WERI-Rb-1 (cell line): ENCODE results near the gene ZNF618.

Source experiments
- DNase-seq: peaks from one replicate; pipeline ENCODE4 v3.0.0-alpha.2; 2020
- H3K27ac ChIP-seq: fragments of 250-450 bp; sonication (Bioruptor Pico); 2 replicates; pipeline ENCODE4 v1.5.1; 2020; ENCODE audit warnings: mild to moderate bottlenecking, moderate library complexity
- H3K27me3 ChIP-seq: fragments of 250-450 bp; sonication (Bioruptor Pico); 2 replicates; pipeline ENCODE4 v1.5.1; 2021; ENCODE audit warnings: mild to moderate bottlenecking, low read depth, moderate library complexity; ENCODE audit not compliant: insufficient read depth, severe bottlenecking
- H3K36me3 ChIP-seq: fragments of 250-450 bp; sonication (Bioruptor Pico); 2 replicates; pipeline ENCODE4 v1.5.1; 2020; ENCODE audit warnings: mild to moderate bottlenecking, moderate library complexity
- H3K4me3 ChIP-seq: 2 replicates; pipeline ENCODE4 v1.5.1; 2011; ENCODE audit warnings: low read depth, mild to moderate bottlenecking, control low read depth, low read length
- H3K9me3 ChIP-seq: fragments of 250-450 bp; sonication (Bioruptor Pico); 2 replicates; pipeline ENCODE4 v1.5.1; 2021; ENCODE audit warnings: mild to moderate bottlenecking, moderate library complexity; ENCODE audit not compliant: severe bottlenecking
- TF ChIP-seq, protein P1 (sequence below): IDR thresholded peaks from 2 replicates; pipeline ENCODE4 v1.5.1; 2011; ENCODE audit warnings: low read depth, mild to moderate bottlenecking, control low read depth, inconsistent platforms, low read length

ZNF618 gene

DNA sequence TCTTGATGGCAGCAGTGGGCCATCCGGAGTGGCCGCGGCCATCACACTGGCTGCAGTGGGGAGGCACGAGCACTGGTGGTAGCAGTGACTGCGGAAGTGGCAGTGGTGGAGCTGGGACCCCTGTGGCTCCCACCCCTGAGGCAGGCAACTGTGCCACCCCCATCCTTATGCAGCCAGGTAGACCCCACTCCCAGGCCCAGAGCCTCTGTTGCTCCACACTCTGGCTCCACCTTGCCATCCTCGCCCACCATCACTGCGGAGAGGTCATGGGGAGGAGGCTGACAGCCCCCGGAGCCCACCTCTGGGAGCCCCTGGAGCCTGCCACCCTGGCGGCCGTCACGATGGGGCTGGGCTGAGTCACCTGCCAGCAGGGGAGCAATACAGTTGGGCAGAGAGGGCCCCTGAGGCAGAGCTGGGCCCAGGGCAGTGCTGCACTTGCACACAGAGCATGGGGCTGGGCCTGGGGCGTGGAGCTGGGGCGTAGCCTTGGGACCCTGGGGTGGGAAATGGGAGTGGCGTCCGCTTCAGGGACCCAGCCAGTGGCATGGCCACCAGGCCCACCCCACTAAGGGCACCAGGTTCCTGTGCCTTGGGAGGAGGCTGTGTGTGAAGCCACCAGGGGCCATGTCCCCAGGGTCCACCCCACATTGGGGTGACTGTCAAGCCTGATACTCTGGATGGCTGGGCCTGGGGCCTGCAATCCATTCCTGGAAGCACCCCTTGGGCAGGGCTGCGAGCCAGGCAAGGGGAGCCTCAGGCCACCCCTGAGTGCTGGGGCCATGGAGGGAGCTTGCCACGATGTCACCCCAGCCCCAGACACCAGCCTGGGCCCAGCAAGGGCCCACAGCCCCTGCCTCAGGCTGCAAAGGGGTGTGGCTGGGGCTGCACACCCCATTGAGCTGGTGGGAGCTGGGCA, 194.3 kb downstream of the ZNF618 start:
- Histone ChIP-seq H3K36me3 (no peaks in the 10 kb centered on the region), H3K27me3 (no peaks in the 10 kb centered on the region), H3K27ac (no peak overlapping the region), H3K4me3 (no peak overlapping the region), H3K9me3 (no peaks in the 10 kb centered on the region)
- no peak for DNase-seq
- TF ChIP-seq, protein P1, sequence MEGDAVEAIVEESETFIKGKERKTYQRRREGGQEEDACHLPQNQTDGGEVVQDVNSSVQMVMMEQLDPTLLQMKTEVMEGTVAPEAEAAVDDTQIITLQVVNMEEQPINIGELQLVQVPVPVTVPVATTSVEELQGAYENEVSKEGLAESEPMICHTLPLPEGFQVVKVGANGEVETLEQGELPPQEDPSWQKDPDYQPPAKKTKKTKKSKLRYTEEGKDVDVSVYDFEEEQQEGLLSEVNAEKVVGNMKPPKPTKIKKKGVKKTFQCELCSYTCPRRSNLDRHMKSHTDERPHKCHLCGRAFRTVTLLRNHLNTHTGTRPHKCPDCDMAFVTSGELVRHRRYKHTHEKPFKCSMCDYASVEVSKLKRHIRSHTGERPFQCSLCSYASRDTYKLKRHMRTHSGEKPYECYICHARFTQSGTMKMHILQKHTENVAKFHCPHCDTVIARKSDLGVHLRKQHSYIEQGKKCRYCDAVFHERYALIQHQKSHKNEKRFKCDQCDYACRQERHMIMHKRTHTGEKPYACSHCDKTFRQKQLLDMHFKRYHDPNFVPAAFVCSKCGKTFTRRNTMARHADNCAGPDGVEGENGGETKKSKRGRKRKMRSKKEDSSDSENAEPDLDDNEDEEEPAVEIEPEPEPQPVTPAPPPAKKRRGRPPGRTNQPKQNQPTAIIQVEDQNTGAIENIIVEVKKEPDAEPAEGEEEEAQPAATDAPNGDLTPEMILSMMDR, result no peak

DNA sequence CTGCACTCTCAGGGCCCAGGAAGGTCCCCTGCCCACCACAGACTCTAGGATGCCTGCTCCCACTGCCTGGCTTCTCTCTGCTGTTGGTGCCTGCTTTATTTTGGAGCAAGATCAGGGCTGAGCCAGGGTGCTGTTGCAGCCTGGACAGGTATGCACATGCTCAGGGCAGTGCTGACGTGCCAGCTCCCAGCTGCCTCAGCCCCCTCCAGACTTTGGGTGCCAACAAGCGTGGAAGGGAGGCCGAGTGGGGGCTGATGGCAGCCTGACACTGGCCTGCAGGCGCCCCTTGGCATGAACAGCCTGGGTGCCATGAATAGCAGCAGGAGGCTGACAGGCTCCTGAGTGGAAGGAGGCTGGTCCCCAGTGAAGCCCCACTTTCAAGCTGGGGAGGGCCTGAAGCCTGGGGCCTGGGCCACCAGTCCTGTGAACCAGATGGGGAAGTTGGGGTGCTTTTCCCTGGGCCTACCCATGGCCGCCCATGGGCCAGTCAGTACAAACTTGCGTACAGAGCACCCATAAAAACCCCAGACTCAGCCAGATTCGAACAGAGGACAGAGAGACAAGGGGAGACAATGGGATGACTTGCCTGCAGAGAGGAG, 195.2 kb downstream of the ZNF618 start:
- Histone ChIP-seq H3K9me3 (no peaks in the 10 kb centered on the region), H3K36me3 (no peaks in the 10 kb centered on the region), H3K4me3 (no peak overlapping the region), H3K27ac (no peak overlapping the region), H3K27me3 (no peaks in the 10 kb centered on the region)
- TF ChIP-seq, protein P1, result no peak
- no peak for DNase-seq

DNA sequence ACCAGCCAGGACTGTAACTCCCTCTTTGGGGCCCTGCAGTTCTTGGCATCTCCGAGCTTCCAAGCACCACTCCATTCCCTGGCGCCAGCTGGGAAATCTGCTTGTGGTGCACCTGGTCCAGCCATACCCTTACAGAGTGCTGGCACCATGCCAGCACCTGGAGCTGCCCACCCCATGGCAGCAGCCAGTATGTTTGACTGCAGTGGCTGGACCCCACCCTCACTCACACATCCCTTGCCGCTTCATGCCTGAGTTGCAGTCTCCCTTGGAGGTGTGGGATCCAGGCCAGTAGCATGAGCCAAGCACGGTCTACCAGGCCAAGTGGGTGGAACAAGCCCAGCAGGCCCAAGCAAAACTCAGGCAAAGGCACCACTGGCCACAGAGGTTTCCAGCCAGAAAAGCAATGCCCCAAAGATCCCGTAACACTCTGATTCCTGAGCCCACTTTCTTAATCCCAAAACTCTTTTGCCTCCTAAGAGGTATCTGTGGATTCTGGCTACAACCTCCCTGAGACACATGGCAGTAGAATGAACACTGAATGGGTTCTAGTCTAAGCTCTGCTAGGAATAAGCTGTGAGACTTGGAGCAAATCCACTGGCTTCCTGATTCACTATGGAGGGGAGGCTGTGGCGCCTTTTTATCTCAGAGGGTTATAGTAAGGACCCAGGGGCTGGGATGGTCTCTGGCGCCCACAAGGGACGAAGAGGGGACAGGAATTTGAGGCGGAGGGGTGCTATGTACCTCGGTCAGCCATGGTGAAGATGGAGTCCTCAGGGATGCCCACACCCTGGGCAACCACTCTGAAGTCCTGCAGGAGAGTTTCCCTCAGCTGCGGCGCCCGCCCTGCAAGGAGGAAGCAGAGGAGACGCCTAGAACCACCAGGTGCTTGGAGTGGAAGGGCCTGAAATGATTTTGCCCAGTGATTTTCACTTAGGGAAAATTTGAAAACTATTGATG, 196.4 kb downstream of the ZNF618 start:
- H3K27me3 ChIP-seq, result no peaks in the 10 kb centered on the region
- DNase-seq, result no peak
- no peak overlapping the region for H3K4me3 ChIP-seq
- no peaks in the 10 kb centered on the region for H3K9me3 ChIP-seq
- H3K36me3 ChIP-seq, result no peaks in the 10 kb centered on the region
- H3K27ac ChIP-seq, result no peak overlapping the region
- TF ChIP-seq, protein P1, result 0 out of 2 replicates have a peak, but pooled peaks have one; percentile 20

DNA sequence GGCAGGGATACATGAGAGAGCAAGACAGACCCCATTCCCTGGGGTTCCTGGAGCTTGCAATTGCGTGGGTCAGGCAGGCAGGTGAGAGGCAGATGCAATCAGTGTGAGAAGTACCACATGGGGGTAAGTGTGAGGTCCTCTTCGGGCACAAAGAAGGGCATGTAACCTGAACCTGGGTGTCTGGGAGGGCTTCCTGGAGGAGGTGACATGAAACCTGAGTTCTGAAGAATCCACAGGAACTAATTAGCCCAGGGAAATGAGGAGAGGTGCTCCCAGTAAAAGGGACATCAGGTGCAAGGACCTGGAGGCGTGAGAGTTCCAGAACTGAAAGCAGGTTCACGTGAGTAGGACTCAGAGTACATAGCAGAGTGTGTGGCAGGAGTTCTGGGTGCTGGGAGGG, 199.5 kb downstream of the ZNF618 start:
- TF ChIP-seq, protein P1, result no peak
- Histone ChIP-seq H3K9me3 (no peaks in the 10 kb centered on the region), H3K36me3 (no peaks in the 10 kb centered on the region), H3K27ac (no peak overlapping the region), H3K27me3 (no peaks in the 10 kb centered on the region), H3K4me3 (no peak overlapping the region)
- no peak for DNase-seq

- Histone ChIP-seq H3K9me3 (no peaks in the 10 kb centered on the region), H3K36me3 (no peaks in the 10 kb centered on the region), H3K4me3 (no peak overlapping the region), H3K27ac (no peak overlapping the region), H3K27me3 (no peaks in the 10 kb centered on the region)
- TF ChIP-seq, protein P1, result 0 out of 2 replicates have a peak, but pooled peaks have one; percentile 34
- DNase-seq, result no peak
Observed at GRCh38 chr9:114076237-114077161, 200.4 kb downstream of the ZNF618 start.
